ENCODE measurements around the gene SYNDIG1.

DNA sequence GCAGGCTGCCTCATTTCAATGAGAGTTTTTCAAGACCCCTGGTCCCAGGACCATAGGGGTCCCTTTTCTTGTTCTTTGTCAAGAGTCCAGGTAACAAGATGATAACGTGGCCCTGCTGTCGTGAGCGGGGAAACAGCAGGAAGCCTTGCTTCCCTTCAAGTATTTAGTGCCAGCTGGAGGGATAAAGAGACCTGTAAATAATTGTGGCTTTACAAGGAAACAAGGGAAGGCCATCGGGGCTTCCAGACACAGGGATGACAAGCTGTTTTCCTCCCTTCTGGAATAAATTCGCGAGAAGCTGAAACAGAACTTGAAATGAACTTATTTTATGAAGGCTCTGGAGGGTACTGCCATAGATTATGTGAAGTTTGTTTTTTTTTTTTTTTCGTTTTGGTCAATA, 163.2 kb downstream of the SYNDIG1 start:
- TF ChIP-seq CTCF (IDR thresholded peaks at IDR 0.05) (no peak), POLR2A (IDR thresholded peaks at IDR 0.05) (no peak), EP300 (IDR thresholded peaks at IDR 0.05) (no peak)

All from tibial nerve (tissue), 4 donors.